Ramos (cell line): Measurements from ENCODE around the gene IFTAP.
"Not testable (repeated sequence)": the region's sequence is repeated elsewhere in the genome, so short reads cannot be mapped to it uniquely, and the experiment has no call there.

Experiments
- in situ Hi-C: fragments of 300-500 bp; cut with MboI; formaldehyde crosslinking; loops from one replicate; pipeline ENCODE4 v1.14.3; 2022; ENCODE audit warnings: low sequenced_read_pairs; ENCODE audit not compliant: unreplicated experiment

Gene IFTAP

DNA sequence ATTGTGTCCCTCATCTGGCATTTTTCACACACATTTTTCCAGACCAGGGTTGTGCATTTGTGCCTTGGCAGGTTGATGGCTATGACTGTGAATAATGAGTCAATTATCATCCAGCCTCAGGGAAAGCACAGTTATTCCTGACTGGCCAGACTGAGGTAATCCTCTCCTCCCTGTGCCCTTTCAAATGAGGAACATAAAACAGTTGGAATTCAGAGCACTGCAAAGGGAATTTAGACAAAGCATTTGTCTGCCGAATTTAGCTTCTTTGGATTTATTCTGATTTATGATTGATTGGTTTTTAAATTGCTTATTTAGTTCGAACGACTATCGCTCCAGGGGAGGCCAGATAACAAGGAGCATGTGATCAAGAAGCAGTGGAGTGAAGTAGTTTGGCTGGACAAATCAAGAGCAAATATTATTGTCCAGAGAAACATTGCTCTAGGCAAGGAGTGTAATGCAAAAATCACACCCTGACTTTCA, 34.5 kb downstream of the IFTAP start:
- in situ Hi-C loops = no loop called here

DNA sequence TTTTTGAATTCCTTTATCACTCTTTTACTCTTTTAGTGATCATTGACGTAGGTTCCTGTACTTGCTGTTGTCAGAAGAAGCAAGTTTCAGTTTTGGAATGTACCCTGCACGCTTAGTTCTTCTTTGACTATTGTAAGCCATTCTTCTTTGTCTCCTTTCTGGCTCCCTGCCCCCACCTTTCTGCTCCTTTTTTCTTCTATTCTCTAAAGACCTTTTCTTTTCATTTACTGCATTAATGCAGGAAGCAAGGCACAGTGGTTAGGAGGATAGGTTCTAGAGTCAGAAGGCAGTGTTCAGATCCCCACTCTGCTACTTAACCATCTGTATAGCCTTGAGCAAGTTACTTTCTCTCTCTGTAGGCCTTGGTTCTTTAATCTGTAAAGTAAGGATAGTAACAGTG, 37.5 kb downstream of the IFTAP start:
- in situ Hi-C loops = no loop called here

DNA sequence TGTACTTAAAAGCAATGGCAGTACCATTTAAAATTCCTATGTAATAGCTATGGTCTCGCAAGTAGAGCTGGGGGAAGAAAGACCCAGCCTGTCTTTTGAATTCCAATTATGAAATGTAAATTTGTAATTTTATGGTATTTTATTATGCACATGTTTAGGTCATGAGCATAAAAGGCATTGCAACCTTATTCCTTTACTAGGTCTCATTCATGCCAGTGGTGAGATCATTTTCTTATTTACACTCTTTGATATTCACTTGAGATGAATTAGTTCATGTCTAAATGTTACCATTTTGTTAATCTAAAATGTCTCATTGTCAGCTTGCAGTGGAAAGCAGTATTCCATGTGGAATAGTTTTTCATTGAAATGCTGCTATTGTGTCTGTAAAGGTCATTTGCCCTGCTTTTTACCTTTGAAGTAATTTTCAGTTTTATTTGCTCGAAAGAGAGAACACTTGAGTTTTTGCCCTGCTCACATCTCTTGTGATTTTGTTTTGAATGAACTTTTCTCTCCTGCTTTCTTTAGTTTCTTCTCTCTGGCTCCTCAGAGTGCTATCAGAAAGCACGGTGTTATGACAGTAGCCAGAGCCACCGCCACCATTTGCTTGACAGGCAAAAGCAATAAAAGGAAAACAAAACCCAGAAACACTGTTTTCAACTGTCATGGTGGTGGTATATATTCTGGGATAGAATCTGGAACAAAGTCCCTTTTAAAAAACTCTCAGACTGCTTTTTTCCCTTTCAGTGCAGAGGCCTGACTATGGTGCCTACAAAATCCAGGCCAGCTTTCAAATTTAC, 41.0 kb downstream of the IFTAP start:
- in situ Hi-C loops = no loop called here

DNA sequence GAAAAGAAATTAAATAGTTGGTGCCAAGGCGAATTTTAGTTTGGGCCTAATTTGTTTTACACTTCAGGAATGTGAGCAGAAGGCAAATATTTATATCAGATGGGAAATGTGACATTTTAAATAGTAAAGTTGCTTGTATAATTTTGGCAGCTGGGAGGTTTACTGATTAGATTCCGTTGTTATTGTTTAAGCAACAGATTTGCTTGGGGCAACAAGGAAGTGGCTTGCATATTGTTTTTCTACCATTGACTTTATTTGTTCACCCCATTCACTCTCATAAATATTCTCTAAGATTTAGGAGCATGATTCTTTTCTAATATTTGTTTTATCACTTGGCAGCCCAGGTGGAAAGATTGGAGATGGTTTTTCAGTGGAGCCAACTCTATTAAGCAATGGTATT, 44.3 kb downstream of the IFTAP start:
- in situ Hi-C loops = no loop called here

DNA sequence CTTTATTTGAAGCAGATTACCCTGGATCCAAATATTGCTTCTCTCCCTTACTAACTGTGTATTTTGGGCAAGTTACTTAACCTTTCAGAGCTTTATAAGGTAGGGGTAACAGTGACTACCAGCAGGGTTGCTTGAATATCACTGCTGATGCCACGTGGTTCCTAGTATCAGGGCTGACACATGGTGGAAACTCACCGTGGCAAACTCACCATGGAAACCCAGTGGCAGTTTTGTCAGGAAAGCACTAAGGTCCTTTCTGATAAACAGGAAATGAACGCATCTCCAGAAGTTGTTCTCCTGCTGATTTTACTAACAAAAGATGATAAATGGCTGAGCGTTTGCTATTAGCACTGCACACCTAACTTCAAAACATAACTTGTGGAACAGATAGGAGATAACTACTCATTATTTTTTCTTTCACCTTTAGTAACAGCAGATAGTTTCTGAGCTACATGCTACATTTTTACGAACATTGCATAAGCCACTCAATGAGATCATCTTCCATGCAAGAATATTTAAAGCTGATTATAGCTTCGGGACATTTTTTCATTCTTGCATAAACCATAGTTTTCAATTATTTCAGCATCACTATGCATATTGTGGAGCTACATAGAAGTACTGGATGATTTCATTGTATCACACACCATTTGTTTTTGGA, 63.4 kb downstream of the IFTAP start:
- in situ Hi-C loops = no loop called here

DNA sequence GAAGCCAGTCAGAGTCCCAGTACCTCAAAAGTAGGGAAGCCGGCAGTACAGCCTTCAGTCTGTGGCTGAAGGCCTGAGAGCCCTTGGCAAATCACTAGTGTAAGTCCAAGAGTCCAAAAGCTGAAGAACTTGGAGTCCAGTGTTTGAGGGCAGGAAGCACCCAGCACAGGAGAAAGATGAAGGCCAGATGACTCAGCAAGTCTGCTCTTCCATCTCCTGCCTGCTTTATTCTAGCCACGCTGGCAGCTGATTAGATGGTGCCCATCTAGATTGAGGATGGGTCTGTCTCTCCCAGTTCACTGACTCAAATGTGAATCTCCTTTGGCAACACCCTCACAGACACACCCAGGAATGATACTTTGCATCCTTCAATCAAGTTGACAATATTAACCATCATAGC, 67.1 kb downstream of the IFTAP start:
- in situ Hi-C loops = not testable (repeated sequence)

DNA sequence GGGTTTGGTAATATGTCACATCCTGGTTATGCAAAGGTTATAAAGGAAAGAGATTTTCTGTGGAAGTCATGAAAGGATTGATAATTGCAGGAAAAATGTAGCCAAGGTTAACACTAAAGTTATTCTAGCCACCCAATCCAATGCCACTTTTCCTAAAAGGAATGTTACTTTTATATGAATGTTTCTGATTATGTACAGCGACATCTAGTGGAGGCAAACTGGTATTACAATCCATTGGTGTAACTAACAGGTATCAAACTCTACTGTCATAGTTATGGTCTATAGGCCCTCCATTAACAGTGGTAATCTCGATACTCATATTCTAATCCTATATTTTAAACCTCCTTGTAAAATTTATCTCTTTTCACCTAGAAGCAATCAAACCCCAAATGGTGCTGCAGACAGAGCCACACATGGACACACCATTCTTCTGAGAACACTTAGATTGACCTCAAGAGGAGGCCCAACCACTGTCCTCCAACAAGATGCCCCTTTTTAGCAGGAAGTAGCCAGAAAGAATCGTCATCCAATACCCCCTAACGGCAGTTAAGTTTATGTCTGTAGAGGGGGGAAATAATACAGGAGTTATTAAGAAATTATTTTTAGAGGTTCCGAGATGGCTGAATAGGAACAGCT, 78.6 kb downstream of the IFTAP start:
- in situ Hi-C loops = no loop called here

DNA sequence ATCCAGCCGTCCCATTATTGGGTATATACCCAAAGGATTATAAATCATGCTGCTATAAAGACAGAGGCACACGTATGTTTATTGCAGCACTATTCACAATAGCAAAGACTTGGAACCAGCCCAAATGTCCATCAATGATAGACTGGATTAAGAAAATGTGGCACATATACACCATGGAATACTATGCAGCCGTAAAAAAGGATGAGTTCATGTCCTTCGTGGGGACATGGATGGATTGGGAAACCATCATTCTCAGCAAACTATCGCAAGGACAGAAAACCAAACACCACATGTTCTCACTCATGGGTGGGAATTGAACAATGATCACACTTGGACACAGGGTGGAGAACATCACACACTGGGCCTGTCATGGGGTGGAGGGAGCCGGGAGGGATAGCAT, 85.2 kb downstream of the IFTAP start:
- in situ Hi-C loops = not testable (repeated sequence)

DNA sequence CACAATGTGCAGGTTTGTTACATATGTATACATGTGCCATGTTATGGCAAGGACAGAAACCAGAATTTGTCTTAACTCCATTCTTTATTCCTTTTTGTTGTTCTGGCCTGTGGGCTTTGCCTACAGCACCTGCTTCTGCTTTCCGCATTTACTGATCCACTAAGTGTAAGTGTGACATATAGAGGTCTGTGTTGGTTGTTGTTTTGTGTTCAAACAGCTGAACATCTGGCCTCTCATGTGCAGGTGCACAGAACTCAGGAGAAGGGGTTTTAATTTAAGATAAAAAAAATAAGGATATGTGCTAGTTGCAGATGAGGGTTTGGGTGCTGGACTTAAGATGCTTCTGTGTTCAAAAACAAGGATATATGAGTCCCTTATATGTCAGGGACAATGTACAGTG, 89.5 kb downstream of the IFTAP start:
- in situ Hi-C loops = no loop called here

DNA sequence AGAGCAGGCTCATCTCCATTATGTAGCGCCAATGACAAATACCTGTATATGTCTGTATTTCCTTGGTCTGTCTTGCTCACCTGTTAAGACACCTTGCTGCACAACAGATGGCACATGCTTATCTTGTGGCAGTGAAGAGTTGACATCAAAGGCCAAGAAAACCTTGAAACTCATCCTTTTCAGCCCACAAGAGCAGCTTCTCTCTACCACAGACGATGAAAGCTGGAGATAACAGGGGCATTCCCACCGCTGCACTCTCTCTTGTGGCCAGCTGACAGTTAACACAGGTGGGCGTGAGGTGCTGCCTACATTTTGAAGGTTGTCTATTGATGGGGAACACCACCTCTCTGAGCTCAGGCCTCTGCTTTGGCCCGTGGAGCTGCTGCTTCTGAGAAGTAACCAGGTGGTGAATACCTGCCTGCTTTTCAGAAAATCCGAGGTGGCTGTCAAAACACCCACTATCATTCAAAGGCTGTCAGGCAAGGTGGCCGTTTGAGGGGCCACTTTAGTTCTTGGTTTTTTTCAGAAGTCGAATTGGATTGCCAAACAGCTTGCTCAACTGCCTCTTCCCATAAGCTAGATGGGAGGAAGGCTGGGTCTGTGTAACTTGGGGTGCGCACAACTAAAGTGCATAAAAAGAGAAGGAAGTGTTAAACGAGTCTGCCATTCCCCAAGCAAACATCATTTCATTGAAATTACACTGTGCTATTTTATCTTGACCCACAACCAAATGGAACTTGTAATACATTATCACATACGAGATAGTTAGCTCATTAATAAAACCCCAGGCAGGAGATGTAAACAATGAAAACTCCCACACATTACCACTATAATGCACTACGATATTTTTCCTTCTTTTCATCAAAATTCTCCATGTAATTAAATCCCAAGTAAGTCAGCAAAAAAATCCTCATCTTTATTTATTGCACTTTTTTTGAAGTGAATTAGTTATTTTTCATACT, 90.8 kb downstream of the IFTAP start:
- in situ Hi-C loops = no loop called here

DNA sequence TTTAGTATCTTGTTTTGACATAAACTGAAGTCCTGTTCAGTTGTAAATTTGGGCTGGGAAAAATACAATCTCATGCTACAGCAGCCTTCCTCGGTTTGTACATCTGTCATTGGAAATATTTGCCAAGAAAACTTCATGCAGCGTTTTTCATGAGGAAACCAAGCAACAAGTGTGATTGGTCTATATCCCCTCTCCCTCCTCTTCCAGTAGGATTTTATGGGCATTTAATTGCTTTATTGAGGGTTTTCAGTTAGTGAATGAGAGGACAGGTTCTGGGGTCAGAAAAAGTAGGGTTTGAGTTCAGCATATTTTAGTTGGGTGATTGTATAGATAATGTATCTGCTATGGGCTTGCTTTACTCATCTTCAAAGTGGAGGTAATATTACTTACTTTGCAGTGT, 93.8 kb downstream of the IFTAP start:
- in situ Hi-C loops = no loop called here

DNA sequence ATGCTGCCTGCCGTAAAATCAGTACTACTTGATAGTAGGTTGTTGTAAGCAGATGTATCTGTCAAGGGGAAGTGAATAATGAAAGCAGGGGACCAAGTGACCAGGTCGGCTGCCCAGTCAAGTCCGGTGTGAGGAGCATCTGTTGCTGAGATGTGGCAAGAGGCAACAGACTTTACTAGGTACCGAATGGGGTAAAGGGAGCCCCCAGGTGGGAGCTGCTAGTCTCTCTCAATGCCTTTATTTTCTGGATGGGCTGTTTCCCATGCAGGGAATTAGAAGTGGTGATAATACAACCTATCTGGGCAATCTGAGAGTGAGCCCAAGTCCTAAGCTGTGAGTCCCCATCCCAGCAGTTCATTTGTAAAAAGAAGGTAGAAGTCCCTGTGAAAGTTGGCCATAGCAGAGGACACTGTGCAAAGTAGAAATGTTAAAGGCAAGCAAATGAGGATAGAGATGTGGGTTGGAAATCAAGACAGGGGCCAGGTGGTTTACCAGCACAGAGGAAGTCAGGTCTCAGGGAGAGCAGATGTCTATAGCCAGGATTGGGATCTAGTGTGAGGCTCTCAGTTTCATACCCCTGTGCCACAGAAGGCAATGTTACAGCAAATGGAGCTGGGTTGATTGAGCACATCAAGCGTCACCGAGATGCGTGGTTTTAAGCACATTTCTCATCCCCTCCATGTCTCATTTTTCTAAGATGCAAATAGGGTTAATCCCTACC, 94.4 kb downstream of the IFTAP start:
- in situ Hi-C loops = no loop called here

DNA sequence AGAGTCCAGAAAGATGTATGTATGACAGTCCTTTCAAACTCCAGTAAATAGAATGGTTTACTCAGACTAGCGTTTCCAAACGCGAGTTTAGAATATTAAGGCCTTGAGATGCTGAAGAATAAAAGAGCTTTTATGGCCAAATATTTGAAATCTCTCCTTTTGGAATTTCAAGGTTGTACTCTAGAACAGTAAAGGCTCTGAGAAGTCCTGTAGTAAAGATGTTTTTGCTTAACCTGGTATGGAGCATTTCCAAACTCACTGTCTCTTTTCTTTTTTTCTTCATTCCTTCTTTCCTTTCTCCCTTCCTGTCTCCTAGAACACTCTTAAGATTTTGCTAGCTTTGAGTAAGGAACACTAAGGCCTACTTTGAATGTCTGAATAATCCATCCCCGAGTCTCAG, 95.1 kb downstream of the IFTAP start:
- in situ Hi-C loops = no loop called here

DNA sequence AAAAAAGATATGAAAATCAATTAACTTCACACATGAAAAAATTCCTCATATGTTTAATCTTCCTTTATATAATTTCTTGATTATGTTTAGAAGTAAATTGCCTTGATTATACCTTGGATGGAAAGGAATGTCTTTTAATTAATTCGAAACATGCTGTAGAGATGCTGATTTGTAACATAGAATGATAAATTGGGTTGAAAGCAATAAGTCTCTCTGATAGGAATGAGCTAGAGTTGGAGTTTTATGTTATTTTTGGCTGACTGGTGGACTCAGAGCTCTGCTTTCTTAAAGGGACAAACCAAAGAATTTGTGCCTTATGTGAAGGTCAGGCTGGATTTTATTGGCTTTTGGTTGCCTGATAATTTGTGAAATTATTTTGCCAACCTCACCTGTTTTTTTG, 98.4 kb downstream of the IFTAP start:
- in situ Hi-C loops = no loop called here

DNA sequence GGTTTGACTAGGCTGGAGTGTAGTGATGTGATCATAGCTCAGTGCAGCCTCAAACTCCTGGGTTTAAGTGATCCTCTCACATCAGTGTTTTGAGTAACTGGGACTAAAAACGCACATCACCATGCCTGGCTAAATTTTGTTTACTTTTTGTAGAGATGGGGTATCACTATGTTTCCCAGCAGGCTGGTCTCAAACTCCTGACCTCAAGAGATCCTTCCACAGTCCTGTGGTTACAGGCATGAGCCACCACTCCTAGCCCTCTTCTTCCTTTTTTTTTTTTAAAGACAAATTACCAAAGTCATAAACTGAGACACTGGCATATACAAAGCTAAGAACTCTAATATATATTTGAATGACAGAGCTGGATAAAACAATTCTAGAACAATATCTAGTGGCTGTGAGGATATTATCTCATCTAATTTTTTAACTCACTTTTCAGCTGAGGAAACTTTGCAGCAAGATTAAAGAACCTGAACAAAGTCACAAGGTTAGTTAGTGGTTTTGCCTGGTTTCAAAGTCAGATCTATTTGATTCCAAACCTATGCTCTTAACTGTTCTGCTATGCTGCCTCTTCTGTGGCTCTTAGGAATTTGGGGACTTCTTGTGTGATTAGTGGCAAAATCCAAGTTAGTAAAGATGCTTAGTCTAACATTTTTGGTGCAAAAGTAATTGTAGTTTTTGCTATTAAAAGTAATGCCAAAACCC, 99.0 kb downstream of the IFTAP start:
- in situ Hi-C loops = no loop called here

DNA sequence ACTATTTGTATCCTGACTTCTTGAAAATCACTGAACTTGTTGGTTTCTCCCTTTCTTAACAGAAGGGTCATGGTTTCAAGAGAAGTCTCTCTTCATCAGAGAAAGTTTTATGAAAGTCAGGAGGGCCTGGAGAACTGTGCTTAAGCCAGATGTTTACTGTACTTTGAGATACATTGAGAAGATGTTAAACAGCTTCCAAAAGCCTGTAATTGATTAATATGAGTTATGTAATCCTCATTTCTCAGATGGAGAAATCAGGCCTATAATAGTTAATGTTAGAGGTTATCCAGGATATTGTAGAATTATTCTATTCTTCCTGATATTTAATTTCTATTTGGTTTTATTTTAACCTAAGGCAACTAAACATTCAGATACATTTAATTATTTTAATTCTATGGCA, 100.8 kb downstream of the IFTAP start:
- in situ Hi-C loops = no loop called here

DNA sequence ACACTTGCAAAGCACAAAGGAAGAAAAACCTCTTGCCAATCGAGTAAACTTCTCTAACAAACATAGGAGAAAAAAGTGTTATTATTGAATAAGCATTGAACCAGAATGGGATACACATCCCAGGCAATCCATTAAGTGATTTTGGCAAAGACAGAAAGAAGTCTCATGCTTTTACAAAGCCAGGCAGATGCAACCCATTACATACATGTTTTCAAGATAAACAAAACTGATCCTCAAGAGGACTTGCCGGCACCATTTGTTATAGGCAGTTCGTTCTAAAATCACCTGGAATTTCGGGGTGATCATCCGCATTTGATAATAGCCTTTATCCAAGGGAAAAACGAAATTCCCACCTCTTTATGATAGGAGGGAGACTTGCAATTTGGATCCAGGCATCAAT, 101.3 kb downstream of the IFTAP start:
- in situ Hi-C loops = no loop called here

DNA sequence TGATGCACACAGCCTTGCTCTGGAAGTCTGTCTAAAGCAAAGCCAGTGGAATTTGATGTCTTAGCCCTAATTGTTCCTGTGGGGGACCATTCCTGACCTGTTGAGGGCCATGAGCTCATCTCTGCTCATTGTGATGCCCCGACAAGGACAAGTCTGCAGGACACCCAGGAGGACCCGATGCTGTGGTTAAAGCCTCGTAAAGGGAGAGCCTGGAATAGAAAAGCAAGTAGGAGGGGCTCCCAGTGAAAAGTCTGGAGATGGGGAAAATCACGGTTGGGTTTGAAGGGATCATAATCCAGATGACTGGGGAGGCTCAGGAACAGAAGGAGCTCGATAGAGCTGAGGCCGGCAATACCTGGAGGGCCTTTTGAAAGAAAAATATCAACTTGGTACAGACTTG, 102.2 kb downstream of the IFTAP start:
- in situ Hi-C loops = no loop called here

DNA sequence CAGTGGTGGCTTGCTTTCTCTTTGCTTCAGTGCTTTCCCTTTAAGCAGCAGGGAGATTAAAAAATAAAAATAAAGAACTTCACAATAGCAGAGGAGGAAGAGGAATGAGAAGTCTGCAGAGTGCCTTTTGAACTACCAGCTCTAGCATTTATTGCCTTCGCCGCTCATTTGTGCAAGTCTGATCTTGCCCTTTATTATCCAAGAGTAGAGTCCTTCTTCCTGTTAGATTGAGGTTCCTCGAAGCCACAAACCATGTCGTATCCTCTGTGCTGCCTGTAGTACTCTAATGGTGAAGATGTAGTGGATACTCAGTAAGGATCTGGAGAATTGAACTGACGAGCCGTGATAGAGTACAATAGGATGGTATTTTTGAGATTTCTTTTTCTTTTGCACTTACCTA, 105.0 kb downstream of the IFTAP start:
- in situ Hi-C loops = no loop called here
